ENCODE measurements around the gene BDH1.
"Not testable (repeated sequence)": the region's sequence is repeated elsewhere in the genome, so short reads cannot be mapped to it uniquely, and the experiment has no call there.

- TF ChIP-seq CTCF, POLR2A (IDR thresholded peaks at IDR 0.05): not testable (repeated sequence)
Observed at GRCh38 chr3:197517922-197518683, 37.7 kb downstream of the BDH1 start.

All from esophagus squamous epithelium (tissue), 4 donors.